Activated naive CD8-positive, alpha-beta T cell treated with anti-CD3 and anti-CD28 coated beads for 36 hours (primary cell): Measurements from ENCODE around the gene ABCC4. TPM values are rescaled to one million over a fixed set of nuclear protein-coding genes. Genes with fewer than 3 reads are reported as not detected.
A peak's percentile ranks its signal among the peaks of the same experiment; 100 is the strongest.
"Not testable (repeated sequence)": the region's sequence is repeated elsewhere in the genome, so short reads cannot be mapped to it uniquely, and the experiment has no call there.

Experiments used
- DNase-seq: peaks from one replicate; pipeline ENCODE4 v3.0.0; 2021
- H3K27ac Mint-ChIP-seq: one replicate; pipeline ENCODE4 v1.8.0; 2022; ENCODE audit warnings: mild to moderate bottlenecking, moderate library complexity, mixed read lengths
- H3K27me3 Mint-ChIP-seq: one replicate; pipeline ENCODE4 v1.8.0; 2022; ENCODE audit warnings: mild to moderate bottlenecking, mixed read lengths
- H3K36me3 Mint-ChIP-seq: one replicate; pipeline ENCODE4 v1.8.0; 2021; ENCODE audit warnings: mild to moderate bottlenecking, mixed read lengths
- H3K4me1 Mint-ChIP-seq: one replicate; pipeline ENCODE4 v1.8.0; 2021; ENCODE audit warnings: mixed read lengths
- H3K4me3 Mint-ChIP-seq: one replicate; pipeline ENCODE4 v1.8.0; 2022; ENCODE audit warnings: mild to moderate bottlenecking, moderate library complexity, mixed read lengths
- H3K9me3 Mint-ChIP-seq: one replicate; pipeline ENCODE4 v1.8.0; 2022; ENCODE audit warnings: mixed read lengths
- total RNA-seq, 2 experiments: library from RNA; stranded (reverse); gene quantifications; one replicate each; pipeline ENCODE4 v1.2.3, GENCODE V29; 2021

Gene ABCC4
- total RNA-seq, 2 experiments from 2014 or later, result 11.4 to 11.6 TPM

GRCh38 chr13:95193509-95194230 is 107.6 kb downstream of the ABCC4 start:
- Mint-ChIP-seq H3K9me3 (peaks cover 3% of the 10 kb centered on the region), H3K27me3 (no peaks in the 10 kb centered on the region), H3K27ac (no peak overlapping the region), H3K4me1 (peaks cover 13% of the 10 kb centered on the region), H3K4me3 (no peak overlapping the region), H3K36me3 (peaks cover 10% of the 10 kb centered on the region)
- DNase-seq, result no peak

GRCh38 chr13:95192998-95193397 is 108.3 kb downstream of the ABCC4 start:
- Mint-ChIP-seq H3K4me3 (no peak overlapping the region), H3K36me3 (peaks cover 4% of the 10 kb centered on the region)
- no peak for DNase-seq

GRCh38 chr13:95192564-95192945 is 108.7 kb downstream of the ABCC4 start:
- H3K4me3 Mint-ChIP-seq, H3K4me1 Mint-ChIP-seq, H3K36me3 Mint-ChIP-seq, H3K27ac Mint-ChIP-seq, DNase-seq, H3K9me3 Mint-ChIP-seq, H3K27me3 Mint-ChIP-seq: not testable (repeated sequence)

More at GRCh38 chr13:95192998-95193397, 108.3 kb downstream of the ABCC4 start:
- Mint-ChIP-seq H3K9me3 (no peaks in the 10 kb centered on the region), H3K4me1 (peaks cover 10% of the 10 kb centered on the region), H3K27me3 (no peaks in the 10 kb centered on the region), H3K27ac (no peak overlapping the region)

- Mint-ChIP-seq H3K4me1 (peaks cover 4% of the 10 kb centered on the region), H3K27ac (no peak overlapping the region), H3K9me3 (no peaks in the 10 kb centered on the region), H3K27me3 (no peaks in the 10 kb centered on the region), H3K36me3 (peaks cover 4% of the 10 kb centered on the region), H3K4me3 (no peak overlapping the region)
- peak; percentile 66 for DNase-seq
Observed at GRCh38 chr13:95191821-95192563, 109.3 kb downstream of the ABCC4 start.

GRCh38 chr13:95188128-95188527 is 113.1 kb downstream of the ABCC4 start:
- H3K4me3 Mint-ChIP-seq, result no peak overlapping the region
- H3K27ac Mint-ChIP-seq, result no peak overlapping the region
- H3K36me3 Mint-ChIP-seq, result peaks cover 31% of the 10 kb centered on the region
- H3K27me3 Mint-ChIP-seq, result no peaks in the 10 kb centered on the region
- H3K4me1 Mint-ChIP-seq, result peaks cover 33% of the 10 kb centered on the region
- no peak for DNase-seq
- no peaks in the 10 kb centered on the region for H3K9me3 Mint-ChIP-seq

GRCh38 chr13:95185851-95186250 is 115.4 kb downstream of the ABCC4 start:
- Mint-ChIP-seq H3K4me3 (peak overlapping the region; percentile 25), H3K27me3 (no peaks in the 10 kb centered on the region), H3K36me3 (peaks cover 39% of the 10 kb centered on the region)

GRCh38 chr13:95185311-95185710 is 115.9 kb downstream of the ABCC4 start:
- no peaks in the 10 kb centered on the region for H3K9me3 Mint-ChIP-seq
- H3K4me1 Mint-ChIP-seq, result peaks cover 43% of the 10 kb centered on the region
- DNase-seq, result no peak
- H3K36me3 Mint-ChIP-seq, result peaks cover 44% of the 10 kb centered on the region
- no peaks in the 10 kb centered on the region for H3K27me3 Mint-ChIP-seq
- peak overlapping the region; percentile 10 for H3K4me3 Mint-ChIP-seq
- peak overlapping the region; percentile 80 for H3K27ac Mint-ChIP-seq

More at GRCh38 chr13:95185851-95186250, 115.4 kb downstream of the ABCC4 start:
- peak; percentile 19 for DNase-seq
- peak overlapping the region; percentile 80 for H3K27ac Mint-ChIP-seq
- H3K9me3 Mint-ChIP-seq, result no peaks in the 10 kb centered on the region
- H3K4me1 Mint-ChIP-seq, result peaks cover 38% of the 10 kb centered on the region

- Mint-ChIP-seq H3K27me3 (no peaks in the 10 kb centered on the region), H3K4me1 (peaks cover 40% of the 10 kb centered on the region), H3K27ac (peak overlapping the region; percentile 38), H3K36me3 (peaks cover 53% of the 10 kb centered on the region), H3K9me3 (no peaks in the 10 kb centered on the region), H3K4me3 (no peak overlapping the region)
- no peak for DNase-seq
Observed at GRCh38 chr13:95184317-95184716, 116.9 kb downstream of the ABCC4 start.

- Mint-ChIP-seq H3K4me1 (peaks cover 43% of the 10 kb centered on the region), H3K27me3 (no peaks in the 10 kb centered on the region), H3K27ac (no peak overlapping the region), H3K36me3 (peaks cover 66% of the 10 kb centered on the region), H3K9me3 (peaks cover 8% of the 10 kb centered on the region), H3K4me3 (no peak overlapping the region)
- no peak for DNase-seq
Observed at GRCh38 chr13:95182570-95183265, 118.5 kb downstream of the ABCC4 start.

GRCh38 chr13:95181586-95181985 is 119.7 kb downstream of the ABCC4 start:
- peaks cover 51% of the 10 kb centered on the region for H3K4me1 Mint-ChIP-seq

GRCh38 chr13:95180513-95181245 is 120.6 kb downstream of the ABCC4 start:
- Mint-ChIP-seq H3K4me3 (no peak overlapping the region), H3K9me3 (peaks cover 8% of the 10 kb centered on the region), H3K4me1 (peaks cover 47% of the 10 kb centered on the region), H3K27ac (no peak overlapping the region), H3K36me3 (peaks cover 71% of the 10 kb centered on the region), H3K27me3 (no peaks in the 10 kb centered on the region)
- no peak for DNase-seq

More at GRCh38 chr13:95181586-95181985, 119.7 kb downstream of the ABCC4 start:
- Mint-ChIP-seq H3K4me3 (no peak overlapping the region), H3K36me3 (peaks cover 72% of the 10 kb centered on the region), H3K27me3 (no peaks in the 10 kb centered on the region), H3K27ac (no peak overlapping the region), H3K9me3 (peaks cover 8% of the 10 kb centered on the region)
- DNase-seq, result no peak

- peaks cover 67% of the 10 kb centered on the region for H3K36me3 Mint-ChIP-seq
- peak overlapping the region; percentile 72 for H3K27ac Mint-ChIP-seq
- no peaks in the 10 kb centered on the region for H3K27me3 Mint-ChIP-seq
- no peak overlapping the region for H3K4me3 Mint-ChIP-seq
- DNase-seq, result no peak
- H3K9me3 Mint-ChIP-seq, result peaks cover 8% of the 10 kb centered on the region
- peaks cover 27% of the 10 kb centered on the region for H3K4me1 Mint-ChIP-seq
Observed at GRCh38 chr13:95176611-95177259, 124.5 kb downstream of the ABCC4 start.

- peaks cover 63% of the 10 kb centered on the region for H3K36me3 Mint-ChIP-seq
- no peaks in the 10 kb centered on the region for H3K27me3 Mint-ChIP-seq
- peaks cover 8% of the 10 kb centered on the region for H3K9me3 Mint-ChIP-seq
- H3K4me3 Mint-ChIP-seq, result no peak overlapping the region
- H3K4me1 Mint-ChIP-seq, result peaks cover 17% of the 10 kb centered on the region
- DNase-seq, result no peak
- H3K27ac Mint-ChIP-seq, result no peak overlapping the region
Observed at GRCh38 chr13:95174517-95174916, 126.7 kb downstream of the ABCC4 start.

- peaks cover 30% of the 10 kb centered on the region for H3K36me3 Mint-ChIP-seq
- no peaks in the 10 kb centered on the region for H3K4me1 Mint-ChIP-seq
- H3K9me3 Mint-ChIP-seq, result no peaks in the 10 kb centered on the region
- no peak overlapping the region for H3K4me3 Mint-ChIP-seq
- H3K27me3 Mint-ChIP-seq, result no peaks in the 10 kb centered on the region
- H3K27ac Mint-ChIP-seq, result no peak overlapping the region
- no peak for DNase-seq
Observed at GRCh38 chr13:95168191-95168590, 133.1 kb downstream of the ABCC4 start.
